Measurements from ENCODE around the gene COL7A1. TPM values are rescaled to one million over a fixed set of nuclear protein-coding genes. Genes with fewer than 3 reads are reported as not detected.

Gene COL7A1
- total RNA-seq, 1 donor from 2014 or later: 19.2 TPM

GRCh38 chr3:48565591-48566400 is 29.3 kb downstream of the COL7A1 start:
- TF ChIP-seq CTCF (IDR thresholded peaks at IDR 0.05; ENCODE audit: unreplicated experiment): no peak
- no peak for DNase-seq (ENCODE audit: low spot score in 2 of 2, unreplicated experiment in 2 of 2)
- Mint-ChIP-seq H3K4me1 (peaks cover 11% of the 10 kb centered on the region), H3K36me3 (no peaks in the 10 kb centered on the region), H3K27me3 (ENCODE audit: low read depth) (no peaks in the 10 kb centered on the region), H3K4me3 (no peak overlapping the region), H3K27ac (peak overlapping the region; percentile 32), H3K9me3 (no peaks in the 10 kb centered on the region)

GRCh38 chr3:48565186-48565585 is 29.9 kb downstream of the COL7A1 start:
- no peak for DNase-seq (ENCODE audit: low spot score in 2 of 2, unreplicated experiment in 2 of 2)
- Mint-ChIP-seq H3K4me1 (peaks cover 16% of the 10 kb centered on the region), H3K4me3 (no peak overlapping the region), H3K36me3 (no peaks in the 10 kb centered on the region), H3K27ac (no peak overlapping the region), H3K27me3 (ENCODE audit: low read depth) (no peaks in the 10 kb centered on the region), H3K9me3 (no peaks in the 10 kb centered on the region)
- no peak for TF ChIP-seq CTCF (IDR thresholded peaks at IDR 0.05; ENCODE audit: unreplicated experiment)

- H3K4me3 Mint-ChIP-seq: no peak overlapping the region
- no peak for TF ChIP-seq CTCF (IDR thresholded peaks at IDR 0.05; ENCODE audit: unreplicated experiment)
- no peak for DNase-seq (ENCODE audit: low spot score in 2 of 2, unreplicated experiment in 2 of 2)
- H3K36me3 Mint-ChIP-seq: no peaks in the 10 kb centered on the region
- peaks cover 20% of the 10 kb centered on the region for H3K4me1 Mint-ChIP-seq
- H3K27me3 Mint-ChIP-seq (ENCODE audit: low read depth): no peaks in the 10 kb centered on the region
- no peak overlapping the region for H3K27ac Mint-ChIP-seq
- H3K9me3 Mint-ChIP-seq: no peaks in the 10 kb centered on the region
Observed at GRCh38 chr3:48564667-48565066, 30.5 kb downstream of the COL7A1 start.

GRCh38 chr3:48564022-48564421 is 31.1 kb downstream of the COL7A1 start:
- H3K27me3 Mint-ChIP-seq (ENCODE audit: low read depth): no peaks in the 10 kb centered on the region
- no peak overlapping the region for H3K27ac Mint-ChIP-seq
- H3K36me3 Mint-ChIP-seq: no peaks in the 10 kb centered on the region
- no peaks in the 10 kb centered on the region for H3K9me3 Mint-ChIP-seq
- TF ChIP-seq CTCF (IDR thresholded peaks at IDR 0.05; ENCODE audit: unreplicated experiment): no peak
- no peak overlapping the region for H3K4me3 Mint-ChIP-seq
- no peak for DNase-seq (ENCODE audit: low spot score in 2 of 2, unreplicated experiment in 2 of 2)
- peaks cover 20% of the 10 kb centered on the region for H3K4me1 Mint-ChIP-seq

- DNase-seq (ENCODE audit: low spot score in 2 of 2, unreplicated experiment in 2 of 2): no peak
- Mint-ChIP-seq H3K36me3 (no peaks in the 10 kb centered on the region), H3K27me3 (ENCODE audit: low read depth) (no peaks in the 10 kb centered on the region), H3K4me3 (no peak within 1 kb of the TSS), H3K4me1 (peaks cover 23% of the 10 kb centered on the region), H3K27ac (peak within 1 kb of the TSS; percentile 11), H3K9me3 (no peaks in the 10 kb centered on the region)
- TF ChIP-seq CTCF (IDR thresholded peaks at IDR 0.05; ENCODE audit: unreplicated experiment): no peak
Observed at GRCh38 chr3:48563382-48563918, 31.7 kb downstream of the COL7A1 start, which contains the start of gene UCN2. TSS of gene UCN2 (minus strand) at chr3:48563781. CDS start at chr3:48563124, 657 bp downstream.

Data from mesothelial cell of epicardium (in vitro differentiated cells).